Epithelial cell of proximal tubule (primary cell): ENCODE measurements around the gene C2orf68. TPM values are rescaled to one million over a fixed set of nuclear protein-coding genes. Genes with fewer than 3 reads are reported as not detected.
"Not testable (repeated sequence)": the region's sequence is repeated elsewhere in the genome, so short reads cannot be mapped to it uniquely, and the experiment has no call there.

Experiments
- DNase-seq: peaks from one replicate; pipeline ENCODE4 v3.0.0-alpha.2; 2011; ENCODE audit warnings: low read depth
- H3K4me3 ChIP-seq: 2 replicates; pipeline ENCODE4 v1.5.1; 2011; ENCODE audit warnings: low read depth, mild to moderate bottlenecking, low read length
- total RNA-seq: library from RNA; depleted of rRNA; stranded (reverse); fragments of >200 nt; gene quantifications from 2 replicates; pipeline ENCODE4 v1.2.3, GENCODE V29; 2015
- TF ChIP-seq, protein P1 (sequence below): conservative IDR thresholded peaks from 2 replicates; pipeline ENCODE4 v1.5.1; 2012; ENCODE audit warnings: low read depth, mild to moderate bottlenecking, low read length

The C2orf68 gene
- total RNA-seq, 1 donor from 2014 or later, result 9.9 TPM

DNA sequence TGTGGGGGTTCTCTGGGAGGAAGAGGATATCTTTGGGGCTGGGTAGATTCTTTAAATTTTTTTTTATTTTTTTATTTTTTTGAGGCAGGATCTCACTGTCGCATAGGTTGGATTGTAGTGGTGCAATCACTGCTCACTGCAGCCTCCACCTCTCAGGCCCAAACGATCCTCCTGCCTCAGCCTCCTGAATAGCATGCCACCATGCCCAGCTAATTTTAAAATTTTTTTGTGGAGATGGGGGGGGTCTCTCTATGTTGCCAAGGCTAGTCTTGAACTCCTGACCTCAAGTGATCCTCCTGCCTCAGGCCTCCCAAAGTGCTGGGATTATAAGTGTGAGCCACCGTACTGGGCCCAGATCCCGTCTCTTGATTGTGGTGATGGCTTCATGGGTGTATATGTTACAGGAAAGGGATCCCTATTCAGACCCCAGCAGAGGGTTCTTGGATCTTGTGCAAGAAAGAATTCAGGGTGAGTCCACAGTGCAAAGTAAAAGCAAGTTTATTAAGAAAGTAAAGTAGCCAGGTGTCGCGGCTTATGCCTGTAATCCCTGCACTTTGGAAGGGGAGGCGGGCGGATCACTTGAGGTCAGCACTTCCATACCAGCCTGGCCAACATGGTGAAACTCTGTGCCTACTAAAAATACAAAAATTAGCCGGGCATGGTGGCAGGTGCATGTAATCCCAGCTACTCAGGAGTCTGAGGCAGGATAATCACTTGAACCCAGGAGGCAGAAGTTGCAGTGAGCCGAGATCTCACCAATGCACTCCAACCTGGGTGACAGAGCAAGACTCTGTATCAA, 2.0 kb upstream of the C2orf68 start:
- DNase-seq, result no peak
- no peak overlapping the region for H3K4me3 ChIP-seq
- TF ChIP-seq, protein P1, sequence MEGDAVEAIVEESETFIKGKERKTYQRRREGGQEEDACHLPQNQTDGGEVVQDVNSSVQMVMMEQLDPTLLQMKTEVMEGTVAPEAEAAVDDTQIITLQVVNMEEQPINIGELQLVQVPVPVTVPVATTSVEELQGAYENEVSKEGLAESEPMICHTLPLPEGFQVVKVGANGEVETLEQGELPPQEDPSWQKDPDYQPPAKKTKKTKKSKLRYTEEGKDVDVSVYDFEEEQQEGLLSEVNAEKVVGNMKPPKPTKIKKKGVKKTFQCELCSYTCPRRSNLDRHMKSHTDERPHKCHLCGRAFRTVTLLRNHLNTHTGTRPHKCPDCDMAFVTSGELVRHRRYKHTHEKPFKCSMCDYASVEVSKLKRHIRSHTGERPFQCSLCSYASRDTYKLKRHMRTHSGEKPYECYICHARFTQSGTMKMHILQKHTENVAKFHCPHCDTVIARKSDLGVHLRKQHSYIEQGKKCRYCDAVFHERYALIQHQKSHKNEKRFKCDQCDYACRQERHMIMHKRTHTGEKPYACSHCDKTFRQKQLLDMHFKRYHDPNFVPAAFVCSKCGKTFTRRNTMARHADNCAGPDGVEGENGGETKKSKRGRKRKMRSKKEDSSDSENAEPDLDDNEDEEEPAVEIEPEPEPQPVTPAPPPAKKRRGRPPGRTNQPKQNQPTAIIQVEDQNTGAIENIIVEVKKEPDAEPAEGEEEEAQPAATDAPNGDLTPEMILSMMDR, result no peak

DNA sequence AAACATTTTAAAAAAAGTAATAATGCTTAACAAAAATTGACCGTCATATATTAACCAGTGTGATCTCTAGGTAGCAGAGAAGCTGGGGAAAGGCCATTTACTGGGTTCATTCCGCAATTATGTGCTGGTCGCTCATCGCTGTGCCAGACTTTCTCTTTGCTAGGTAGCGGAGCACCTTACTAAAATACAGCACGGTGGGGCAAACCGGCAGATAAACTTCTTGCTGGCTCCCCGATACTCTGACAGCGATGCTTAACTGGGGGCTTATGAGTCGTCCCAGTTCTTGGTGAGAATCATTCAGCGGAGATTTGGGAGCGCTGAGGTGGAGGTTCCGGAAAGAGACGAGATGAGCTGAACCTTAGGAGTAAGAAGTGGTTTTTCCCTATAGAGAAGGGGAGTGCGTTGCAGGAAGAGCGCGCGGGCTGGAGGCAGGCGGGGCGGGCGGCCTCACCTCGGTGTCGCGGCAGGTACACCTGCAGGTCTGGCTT, 605 bp downstream of the C2orf68 start:
- no peak for DNase-seq
- TF ChIP-seq, protein P1, result no peak
- peak overlapping the region; percentile 91 for H3K4me3 ChIP-seq

DNA sequence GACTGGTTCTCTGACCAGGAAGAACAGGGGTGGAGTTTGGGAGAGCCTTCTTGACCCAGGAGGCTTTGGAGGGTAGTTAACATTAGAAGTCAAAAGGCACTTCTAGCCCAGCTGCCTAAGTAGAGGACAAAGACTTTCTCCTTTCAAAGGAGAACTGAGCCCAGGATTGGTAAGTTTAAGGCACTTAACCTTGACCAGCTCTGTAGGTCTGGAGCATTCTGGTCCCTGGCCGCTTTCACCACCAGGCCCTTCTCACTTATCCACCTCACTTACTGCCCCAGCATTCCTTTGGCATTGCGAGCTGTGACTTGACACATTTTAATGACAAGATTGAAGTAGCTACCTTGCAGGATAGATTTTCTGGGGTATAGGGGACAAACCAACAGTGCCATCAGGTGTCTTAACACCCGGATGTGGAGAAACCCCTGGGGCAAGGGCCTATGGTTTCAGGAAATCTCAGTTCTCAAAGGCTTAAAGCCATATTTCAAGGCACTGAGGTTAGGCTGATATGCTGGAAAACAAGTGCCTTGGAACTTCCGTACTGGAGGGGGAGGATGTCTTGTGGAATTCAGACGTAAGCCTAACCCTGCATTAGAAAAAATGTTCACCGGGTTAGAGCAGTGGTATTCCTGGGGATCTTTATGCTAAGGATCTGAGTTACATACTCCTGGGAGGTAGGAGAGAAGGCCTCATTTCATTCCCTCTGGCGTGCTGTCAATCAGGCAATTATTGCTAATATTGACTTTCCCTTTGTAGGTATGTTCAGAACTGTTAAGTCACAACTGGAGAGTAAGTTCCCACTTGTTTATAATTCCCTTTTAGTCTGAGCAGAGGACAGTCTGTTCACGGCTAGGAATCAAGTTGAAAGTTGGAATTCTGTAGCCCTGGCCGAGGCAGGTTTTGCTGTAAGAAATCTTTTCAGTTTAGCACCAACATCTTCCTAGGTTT, 4.3 kb downstream of the C2orf68 start:
- DNase-seq, result no peak
- no peak overlapping the region for H3K4me3 ChIP-seq
- TF ChIP-seq, protein P1, result no peak

DNA sequence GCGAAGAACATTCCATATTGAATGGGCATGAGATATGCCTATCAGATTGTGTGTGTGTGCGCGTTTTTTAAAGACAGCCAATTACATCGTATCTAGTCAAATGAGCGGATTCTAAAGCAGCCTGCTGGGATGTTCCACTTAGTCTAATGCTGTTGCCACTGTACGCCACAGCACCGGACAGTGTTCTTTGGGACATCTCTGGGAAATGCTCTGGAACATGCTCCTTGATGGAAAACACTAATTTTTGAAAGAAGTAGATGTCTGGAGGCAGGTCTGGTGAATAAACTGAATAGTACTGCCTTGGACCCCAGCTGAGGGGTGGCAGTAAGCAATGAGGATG, 5.8 kb downstream of the C2orf68 start:
- DNase-seq, result no peak
- no peak overlapping the region for H3K4me3 ChIP-seq
- TF ChIP-seq, protein P1, result no peak

DNA sequence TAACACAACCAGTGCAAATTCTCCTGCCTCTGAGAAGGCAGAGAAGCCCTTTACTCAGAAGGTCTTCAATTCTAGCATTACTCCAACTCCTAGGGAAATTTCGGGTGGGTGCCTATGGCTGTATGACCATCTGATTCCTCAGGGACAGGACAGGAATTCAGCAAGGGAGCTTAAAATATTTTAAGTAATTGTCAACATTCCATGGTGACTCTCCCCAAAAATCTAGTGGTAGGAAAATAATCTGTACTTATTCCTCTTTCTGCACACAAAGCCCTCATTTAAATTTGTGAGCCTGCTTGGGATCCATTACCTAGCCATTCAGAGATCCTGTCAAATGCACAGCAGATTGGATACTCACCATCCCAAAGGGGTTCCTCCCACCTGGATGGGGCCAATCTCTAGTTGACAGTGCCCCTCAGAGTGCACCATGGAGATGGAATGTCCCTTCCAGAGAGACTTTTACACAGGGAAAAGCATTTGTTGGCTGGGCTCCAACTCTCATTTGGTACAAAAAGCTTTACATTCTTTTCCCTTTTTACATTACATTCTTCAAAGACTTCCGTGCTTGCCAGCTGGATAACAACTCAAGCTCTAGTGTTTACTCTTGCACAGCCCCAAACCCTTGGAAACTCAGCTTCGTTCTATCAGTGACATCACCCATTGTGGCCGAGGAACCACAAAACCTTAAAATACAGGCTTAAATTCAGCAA, 6.3 kb downstream of the C2orf68 start:
- no peak overlapping the region for H3K4me3 ChIP-seq
- no peak for DNase-seq
- TF ChIP-seq, protein P1, result no peak

DNA sequence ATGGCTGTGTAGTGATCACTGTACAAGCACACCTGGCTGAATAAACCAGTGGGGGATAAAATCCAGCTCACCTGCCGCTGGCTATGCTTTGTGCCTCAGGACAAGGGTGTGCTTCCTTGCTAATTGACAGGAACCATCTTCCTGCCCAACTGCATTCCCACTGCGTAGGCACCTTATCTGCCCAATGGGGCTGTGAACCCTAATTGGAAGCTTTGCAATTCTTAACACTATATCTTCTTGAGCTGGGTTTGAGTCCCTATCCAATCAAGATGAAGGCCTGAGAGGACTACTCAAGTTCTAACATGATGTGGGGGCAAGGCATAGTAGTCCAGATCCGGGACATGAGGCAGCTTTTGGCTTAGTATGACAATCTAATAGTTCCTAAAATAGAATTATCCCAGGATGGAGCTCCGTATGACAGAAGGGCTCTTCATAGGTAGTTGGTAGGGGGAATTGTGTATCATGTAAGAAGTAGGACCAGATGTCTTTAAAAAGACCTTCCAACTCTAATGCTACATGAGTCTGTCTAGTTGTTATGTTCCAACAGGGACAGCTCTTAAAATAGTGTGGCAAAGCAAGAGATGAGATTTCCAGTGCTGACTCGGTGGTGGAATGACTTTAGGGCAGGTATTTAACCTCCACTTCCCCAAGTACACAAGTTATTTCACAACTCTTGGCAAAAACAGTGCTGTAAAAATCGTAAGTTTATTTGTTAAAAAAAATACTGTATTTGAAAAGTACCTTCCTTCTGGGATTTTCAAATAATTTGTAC, 7.1 kb downstream of the C2orf68 start:
- DNase-seq, result no peak
- TF ChIP-seq, protein P1, result no peak
- no peak overlapping the region for H3K4me3 ChIP-seq

DNA sequence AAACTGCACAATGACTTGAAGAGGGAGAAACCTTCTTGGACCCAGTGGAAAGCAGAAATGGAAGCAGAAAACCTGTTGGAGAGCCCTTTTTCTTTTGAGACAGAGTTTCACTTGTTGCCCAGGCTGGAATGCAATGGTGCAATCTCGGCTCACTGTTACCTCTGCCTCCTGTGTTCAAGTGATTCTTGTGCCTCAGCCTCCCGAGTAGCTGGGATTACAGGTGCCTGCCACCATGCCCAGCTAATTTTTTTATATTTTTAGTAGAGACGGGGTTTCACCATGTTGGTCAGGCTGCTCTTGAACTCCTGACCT, 7.8 kb downstream of the C2orf68 start:
- peak overlapping the region; percentile 83 for H3K4me3 ChIP-seq
- not testable (repeated sequence) for DNase-seq
